Endothelial cell of umbilical vein (primary cell): Measurements from ENCODE around the gene HSPD1.

ENCODE experiments used
- CTCF ChIP-seq, 2 donors: IDR thresholded peaks; 1 replicate in 1 of 2; 2 replicates in 1 of 2; pipeline ENCODE4 v1.5.1; 2011; ENCODE audit warnings: low read length in 2 of 2, mild to moderate bottlenecking in 2 of 2, moderate library complexity in 2 of 2, control low read depth in 1 of 2, inconsistent platforms in 1 of 2, low read depth in 1 of 2; ENCODE audit not compliant: insufficient read depth in 1 of 2; ENCODE audit errors: extremely low read depth in 1 of 2
- POLR2A ChIP-seq: IDR thresholded peaks from 2 replicates; pipeline ENCODE4 v1.6.1; 2012; ENCODE audit warnings: low read depth, mild to moderate bottlenecking, control low read depth, low read length

DNA sequence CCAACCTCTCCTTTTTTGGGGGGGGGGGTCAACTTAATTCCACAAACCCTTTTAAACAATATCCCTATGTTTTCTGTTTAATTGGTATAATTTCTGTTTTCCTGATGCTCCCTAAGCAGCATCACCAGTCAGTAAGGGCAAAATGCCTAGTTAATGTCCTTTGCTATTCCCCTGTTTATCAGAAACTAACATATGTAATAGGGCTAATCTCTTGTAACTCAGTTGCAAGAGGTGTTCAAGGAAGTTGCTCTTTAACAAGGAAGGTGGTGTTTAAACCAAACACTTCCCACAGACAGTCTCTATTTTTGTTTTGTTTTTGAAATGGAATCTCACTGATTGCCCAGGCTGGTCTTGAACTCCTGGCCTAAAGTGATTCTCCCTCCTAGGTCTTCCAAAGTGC is 52.8 kb downstream of the HSPD1 start:
- TF ChIP-seq CTCF (IDR thresholded peaks at IDR 0.05; ENCODE audit: extremely low read depth in 1 of 2, insufficient read depth in 1 of 2, low read depth in 1 of 2, low read length in 2 of 2) (no peak), POLR2A (no peak)
